ENCODE results near the gene CACNA1H. TPM values are rescaled to one million over a fixed set of nuclear protein-coding genes. Genes with fewer than 3 reads are reported as not detected.

The CACNA1H gene
- total and polyA plus RNA-seq, 2 donors (not counting 3 experiments of a cell fraction or from before 2014, with no cell fraction given) = 0.03 TPM; not detected in 1

GRCh38 chr16:1256874-1257322 is 104.0 kb downstream of the CACNA1H start:
- dilution Hi-C loops (cut with MboI; ENCODE audit: extremely low pct_ligation_motif_present, low sequenced_read_pairs) (no loop called here), intact Hi-C loops (cut with micrococcal nuclease) (no loop called here)
- Histone ChIP-seq H3K4me1 (ENCODE audit: control insufficient read depth, extremely low read depth, insufficient read depth, low read length) (no peaks in the 10 kb centered on the region), H3K4me3 (replicated peaks in 1 of 3; ENCODE audit: insufficient read depth in 1 of 3, low read depth in 1 of 3, low read length in 3 of 3) (no peak overlapping the region), H3K27ac (ENCODE audit: insufficient read depth, low read depth, low read length) (no peak overlapping the region), H3K9me3 (replicated peaks; ENCODE audit: control insufficient read depth, insufficient read depth, low read length) (no peaks in the 10 kb centered on the region), H3K36me3 (ENCODE audit: control insufficient read depth in 2 of 2, extremely low read depth in 1 of 2, insufficient read depth in 2 of 2, low read length in 2 of 2) (no peaks in the 10 kb centered on the region), H3K27me3 (ENCODE audit: control insufficient read depth in 2 of 2, insufficient read depth in 2 of 2, low read length in 2 of 2) (peaks cover 20 to 21% of the 10 kb centered on the region in 2 experiments), H3K9me1 (replicated peaks; ENCODE audit: control insufficient read depth, extremely low read depth, insufficient read depth, low read length) (no peaks in the 10 kb centered on the region), H3K4me2 (ENCODE audit: insufficient read depth, low read length) (no peak overlapping the region), H4K20me1 (replicated peaks; ENCODE audit: control insufficient read depth, extremely low read depth, insufficient read depth, low read length) (no peaks in the 10 kb centered on the region), H3K9ac (replicated peaks; ENCODE audit: extremely low read depth, insufficient read depth, low read length) (no peak overlapping the region), H3K79me2 (ENCODE audit: control insufficient read depth, insufficient read depth, low read length) (no peaks in the 10 kb centered on the region), H2AFZ (ENCODE audit: low read depth, low read length) (no peak overlapping the region)
- TF ChIP-seq EZH2 (IDR thresholded peaks at IDR 0.05; ENCODE audit: borderline replicate concordance, low read depth, low read length, severe bottlenecking) (no peak), FOS (IDR thresholded peaks at IDR 0.05; ENCODE audit: borderline replicate concordance, insufficient read depth, low read length) (no peak), CTCF (IDR thresholded peaks at IDR 0.05; ENCODE audit: extremely low read depth in 1 of 2, insufficient read depth in 1 of 2, low read depth in 1 of 2, low read length in 2 of 2) (no peak), MYC (IDR thresholded peaks at IDR 0.05; ENCODE audit: low read depth, low read length) (no peak), JUN (IDR thresholded peaks at IDR 0.05; ENCODE audit: borderline replicate concordance, insufficient read depth, insufficient read length, low read depth) (no peak), POLR2A (IDR thresholded peaks at IDR 0.05; ENCODE audit: low read depth, low read length) (no peak), POLR2AphosphoS5 (IDR thresholded peaks at IDR 0.05; ENCODE audit: insufficient read depth, low read depth, low read length) (no peak), GATA2 (IDR thresholded peaks at IDR 0.05; ENCODE audit: insufficient read depth, insufficient read length, low read depth, low read length) (no peak)
- TF ChIP-seq, protein P1, sequence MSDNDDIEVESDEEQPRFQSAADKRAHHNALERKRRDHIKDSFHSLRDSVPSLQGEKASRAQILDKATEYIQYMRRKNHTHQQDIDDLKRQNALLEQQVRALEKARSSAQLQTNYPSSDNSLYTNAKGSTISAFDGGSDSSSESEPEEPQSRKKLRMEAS (IDR thresholded peaks at IDR 0.05; ENCODE audit: insufficient read depth, insufficient read length) = no peak
- ChIA-PET POLR2A (no interaction called here), CTCF (no interaction called here)
- no TSS peak for BruUV-seq (replicated peaks)
- DNase-seq (ENCODE audit: low read depth, low spot score) = no peak
- FAIRE-seq = no peak

Data from endothelial cell of umbilical vein (primary cell).